ENCODE measurements around the gene ATP11A. TPM values are rescaled to one million over a fixed set of nuclear protein-coding genes. Genes with fewer than 3 reads are reported as not detected.

Gene ATP11A
- total RNA-seq, 1 donor from 2014 or later: 11.5 TPM

DNA sequence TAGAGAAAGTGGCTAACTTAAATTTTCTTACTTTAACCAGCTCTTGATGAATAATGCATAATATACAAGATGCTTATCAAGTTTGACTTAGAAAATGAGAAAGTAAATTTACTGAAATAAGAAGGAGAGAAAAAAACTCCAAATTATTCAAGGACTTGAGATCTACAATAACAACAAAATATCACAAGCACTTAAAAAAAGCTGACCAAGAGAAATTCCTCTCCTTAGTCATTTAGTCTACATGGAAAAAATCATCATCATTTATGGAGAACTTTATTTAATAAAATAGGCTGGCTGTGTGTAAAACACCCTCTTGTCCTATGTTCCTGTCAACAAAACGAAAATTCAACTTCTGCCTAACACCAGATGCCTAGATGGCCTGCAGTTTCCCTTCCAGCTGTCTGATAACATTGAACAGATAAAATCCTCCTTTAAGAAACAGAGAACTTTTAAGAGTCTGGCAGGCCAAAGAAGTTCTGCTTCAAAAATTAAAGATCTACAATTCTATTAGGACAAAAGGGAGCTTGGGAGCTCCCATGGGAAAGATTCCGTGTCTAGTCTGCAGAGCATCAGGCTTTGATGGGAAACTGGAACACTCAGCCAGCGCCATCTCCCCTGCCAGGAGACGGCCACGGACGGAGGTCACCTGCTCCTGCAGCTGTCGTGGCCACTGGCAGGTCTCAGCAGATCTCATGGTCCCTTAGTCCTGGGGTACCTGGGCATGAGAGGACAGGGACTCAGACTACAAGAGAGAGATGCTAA lies 37.9 kb upstream of the ATP11A start:
- Histone ChIP-seq H3K4me1 (ENCODE audit: control insufficient read depth in 3 of 3, insufficient read depth in 3 of 3, low read length in 3 of 3) (peaks cover 0 to 3% (median 0%) of the 10 kb centered on the region in 3 donors), H3K27me3 (ENCODE audit: control insufficient read depth in 3 of 3, insufficient read depth in 3 of 3, low read length in 3 of 3) (peaks cover 0 to 2% (median 0%) of the 10 kb centered on the region in 3 donors), H3K27ac (ENCODE audit: low read depth, low read length) (no peak overlapping the region), H3K9ac (ENCODE audit: low read depth in 1 of 3, low read length in 3 of 3) (no peak overlapping the region), H3K4me3 (ENCODE audit: low read length in 3 of 3) (no peak overlapping the region), H3K9me3 (ENCODE audit: control insufficient read depth in 3 of 3, low read length in 3 of 3) (no peaks in the 10 kb centered on the region), H3K36me3 (ENCODE audit: control insufficient read depth in 3 of 3, insufficient read depth in 3 of 3, low read length in 3 of 3) (no peaks in the 10 kb centered on the region)

DNA sequence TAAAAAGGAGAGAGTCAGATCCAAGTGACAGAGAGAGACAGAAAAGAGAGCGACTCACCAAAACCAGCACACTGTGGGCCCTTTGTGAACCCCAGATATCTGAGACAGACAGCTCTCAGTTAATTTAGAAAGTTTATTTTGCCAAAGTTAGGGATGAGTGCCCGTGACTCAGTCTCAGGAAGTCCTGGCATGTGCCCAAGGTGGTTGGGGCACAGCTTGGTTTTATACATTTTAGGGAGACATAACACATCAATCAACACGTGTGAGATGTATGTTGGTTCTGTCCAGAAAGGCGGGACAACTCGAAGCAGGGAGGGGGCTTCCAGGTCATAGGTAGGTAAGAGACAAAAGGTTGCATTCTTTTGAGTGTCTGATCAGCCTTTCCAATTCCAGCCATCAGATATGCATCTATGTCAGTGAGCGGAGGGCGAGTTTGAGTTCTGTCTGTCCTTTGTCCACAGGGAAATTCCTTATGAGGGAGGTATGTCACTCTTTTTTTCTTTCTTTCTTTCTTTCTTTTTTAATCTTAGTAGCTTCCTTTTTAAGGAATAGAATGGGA lies 37.2 kb upstream of the ATP11A start:
- H3K27ac ChIP-seq (ENCODE audit: low read depth, low read length): no peak overlapping the region

DNA sequence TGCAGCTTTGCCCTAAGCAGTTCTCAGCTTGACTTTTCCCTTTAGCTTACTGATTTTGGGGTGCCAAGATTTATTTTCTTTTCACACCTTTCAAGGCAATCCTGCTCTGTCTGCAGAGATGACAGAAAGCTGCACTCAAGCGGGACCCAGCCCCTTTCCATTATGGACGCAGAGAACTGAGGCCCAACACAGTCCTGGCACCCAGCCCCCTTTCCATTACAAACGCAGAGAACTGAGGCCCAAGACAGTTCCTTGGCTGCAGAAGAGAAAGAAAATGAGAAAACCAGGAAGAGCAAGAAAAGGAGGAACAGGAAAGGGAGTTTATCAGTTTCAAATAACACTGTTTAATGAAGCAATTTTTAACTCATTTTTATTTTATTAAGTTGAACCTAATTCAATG lies 36.8 kb upstream of the ATP11A start:
- no peaks in the 10 kb centered on the region for H3K36me3 ChIP-seq (ENCODE audit: control insufficient read depth in 3 of 3, insufficient read depth in 3 of 3, low read length in 3 of 3)
- no peak overlapping the region for H3K27ac ChIP-seq (ENCODE audit: low read depth, low read length)
- no peak overlapping the region for H3K4me3 ChIP-seq (ENCODE audit: low read length in 3 of 3)
- H3K9ac ChIP-seq (ENCODE audit: low read depth in 1 of 3, low read length in 3 of 3): no peak overlapping the region
- peaks cover 0 to 3% (median 0%) of the 10 kb centered on the region in 3 donors for H3K4me1 ChIP-seq (ENCODE audit: control insufficient read depth in 3 of 3, insufficient read depth in 3 of 3, low read length in 3 of 3)
- H3K27me3 ChIP-seq (ENCODE audit: control insufficient read depth in 3 of 3, insufficient read depth in 3 of 3, low read length in 3 of 3): peaks cover 0 to 2% (median 0%) of the 10 kb centered on the region in 3 donors
- H3K9me3 ChIP-seq (ENCODE audit: control insufficient read depth in 3 of 3, low read length in 3 of 3): no peaks in the 10 kb centered on the region

More for the DNA sequence above, 37.2 kb upstream of the ATP11A start:
- Histone ChIP-seq H3K9ac (ENCODE audit: low read depth in 1 of 3, low read length in 3 of 3) (no peak overlapping the region), H3K4me1 (ENCODE audit: control insufficient read depth in 3 of 3, insufficient read depth in 3 of 3, low read length in 3 of 3) (peaks cover 0 to 3% (median 0%) of the 10 kb centered on the region in 3 donors), H3K27me3 (ENCODE audit: control insufficient read depth in 3 of 3, insufficient read depth in 3 of 3, low read length in 3 of 3) (peaks cover 0 to 2% (median 0%) of the 10 kb centered on the region in 3 donors), H3K4me3 (ENCODE audit: low read length in 3 of 3) (no peak overlapping the region), H3K36me3 (ENCODE audit: control insufficient read depth in 3 of 3, insufficient read depth in 3 of 3, low read length in 3 of 3) (no peaks in the 10 kb centered on the region), H3K9me3 (ENCODE audit: control insufficient read depth in 3 of 3, low read length in 3 of 3) (no peaks in the 10 kb centered on the region)

DNA sequence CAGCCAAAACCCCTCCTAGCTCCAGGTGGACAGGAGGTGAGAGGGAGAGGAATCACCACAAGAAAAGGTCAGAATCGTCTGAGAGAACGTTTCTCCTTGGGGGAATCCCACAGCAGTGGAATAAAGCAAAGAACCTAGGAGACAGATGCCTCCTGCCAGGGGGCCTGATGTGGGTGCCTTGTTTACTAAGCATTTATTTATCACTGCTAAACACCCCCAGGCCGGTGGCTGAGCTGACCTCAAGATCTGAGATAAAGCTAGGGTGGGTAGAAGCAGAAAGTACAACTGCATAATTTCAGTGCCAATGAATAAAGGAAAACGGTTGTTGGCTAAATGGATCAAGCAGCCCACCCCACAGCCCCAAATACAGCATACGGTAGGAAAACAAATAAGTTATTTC lies 33.9 kb upstream of the ATP11A start:
- no peak overlapping the region for H3K4me3 ChIP-seq (ENCODE audit: low read length in 3 of 3)
- no peak overlapping the region for H3K9ac ChIP-seq (ENCODE audit: low read depth in 1 of 3, low read length in 3 of 3)
- H3K27ac ChIP-seq (ENCODE audit: low read depth, low read length): no peak overlapping the region
- H3K27me3 ChIP-seq (ENCODE audit: control insufficient read depth in 3 of 3, insufficient read depth in 3 of 3, low read length in 3 of 3): peaks cover 0 to 1% (median 0%) of the 10 kb centered on the region in 3 donors
- H3K36me3 ChIP-seq (ENCODE audit: control insufficient read depth in 3 of 3, insufficient read depth in 3 of 3, low read length in 3 of 3): no peaks in the 10 kb centered on the region
- no peaks in the 10 kb centered on the region for H3K9me3 ChIP-seq (ENCODE audit: control insufficient read depth in 3 of 3, low read length in 3 of 3)
- peaks cover 0 to 3% (median 0%) of the 10 kb centered on the region in 3 donors for H3K4me1 ChIP-seq (ENCODE audit: control insufficient read depth in 3 of 3, insufficient read depth in 3 of 3, low read length in 3 of 3)

DNA sequence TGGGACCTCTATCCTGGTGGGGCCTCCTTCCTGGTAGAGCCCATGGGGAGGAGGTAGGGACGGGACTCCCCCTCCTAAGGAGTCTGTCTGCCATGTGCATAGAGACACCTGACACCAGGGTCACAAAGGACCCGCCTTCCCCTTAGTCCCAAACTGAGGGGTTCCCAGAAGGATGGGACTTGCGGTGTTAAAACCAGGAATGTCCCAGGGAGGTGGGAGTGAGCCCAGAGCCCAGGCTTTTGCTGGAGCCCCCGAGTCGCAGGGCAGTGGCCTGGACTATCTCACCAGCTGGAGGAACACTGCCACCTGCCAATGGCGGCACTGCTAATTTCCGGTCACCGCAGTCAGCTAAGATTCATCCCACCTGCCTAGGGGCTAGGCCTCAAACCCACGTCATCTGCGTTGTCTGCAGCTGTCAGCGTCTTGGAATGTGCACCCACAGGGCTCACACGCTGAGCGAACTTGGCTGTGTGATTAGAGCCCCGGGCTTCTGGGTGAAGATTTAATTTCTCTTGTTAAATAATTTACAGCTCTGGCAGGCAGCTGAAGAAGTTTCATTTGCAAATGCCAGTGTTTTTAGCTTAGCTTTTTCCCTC lies 31.9 kb upstream of the ATP11A start:
- no peaks in the 10 kb centered on the region for H3K27me3 ChIP-seq (ENCODE audit: control insufficient read depth in 3 of 3, insufficient read depth in 3 of 3, low read length in 3 of 3)
- no peaks in the 10 kb centered on the region for H3K4me1 ChIP-seq (ENCODE audit: control insufficient read depth in 3 of 3, insufficient read depth in 3 of 3, low read length in 3 of 3)
- H3K9ac ChIP-seq (ENCODE audit: low read depth in 1 of 3, low read length in 3 of 3): no peak overlapping the region
- H3K4me3 ChIP-seq (ENCODE audit: low read length in 3 of 3): no peak overlapping the region
- no peaks in the 10 kb centered on the region for H3K9me3 ChIP-seq (ENCODE audit: control insufficient read depth in 3 of 3, low read length in 3 of 3)
- no peaks in the 10 kb centered on the region for H3K36me3 ChIP-seq (ENCODE audit: control insufficient read depth in 3 of 3, insufficient read depth in 3 of 3, low read length in 3 of 3)
- H3K27ac ChIP-seq (ENCODE audit: low read depth, low read length): no peak overlapping the region

DNA sequence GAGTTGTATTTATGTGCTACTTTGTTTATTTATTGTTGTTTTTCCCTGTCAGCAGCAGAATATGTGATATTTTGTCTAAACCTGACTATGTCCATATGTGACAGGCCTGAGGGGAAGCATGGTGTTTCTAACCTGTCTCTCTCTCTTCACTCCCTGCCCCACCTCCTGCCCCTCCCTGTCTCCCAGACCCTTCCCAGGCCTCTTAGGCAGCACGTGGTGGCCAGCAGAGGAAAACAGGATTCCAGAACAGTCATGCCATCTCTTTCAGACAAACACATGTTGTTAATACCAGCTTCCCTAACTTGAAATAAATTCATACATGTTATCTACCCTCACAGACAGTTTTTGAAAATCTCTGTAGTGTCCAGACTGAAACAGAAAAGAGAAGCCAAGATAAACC lies 31.0 kb upstream of the ATP11A start:
- Histone ChIP-seq H3K9me3 (ENCODE audit: control insufficient read depth in 3 of 3, low read length in 3 of 3) (no peaks in the 10 kb centered on the region), H3K27me3 (ENCODE audit: control insufficient read depth in 3 of 3, insufficient read depth in 3 of 3, low read length in 3 of 3) (no peaks in the 10 kb centered on the region), H3K36me3 (ENCODE audit: control insufficient read depth in 3 of 3, insufficient read depth in 3 of 3, low read length in 3 of 3) (no peaks in the 10 kb centered on the region), H3K4me3 (ENCODE audit: low read length in 3 of 3) (no peak overlapping the region), H3K4me1 (ENCODE audit: control insufficient read depth in 3 of 3, insufficient read depth in 3 of 3, low read length in 3 of 3) (no peaks in the 10 kb centered on the region), H3K9ac (ENCODE audit: low read depth in 1 of 3, low read length in 3 of 3) (no peak overlapping the region), H3K27ac (ENCODE audit: low read depth, low read length) (no peak overlapping the region)

DNA sequence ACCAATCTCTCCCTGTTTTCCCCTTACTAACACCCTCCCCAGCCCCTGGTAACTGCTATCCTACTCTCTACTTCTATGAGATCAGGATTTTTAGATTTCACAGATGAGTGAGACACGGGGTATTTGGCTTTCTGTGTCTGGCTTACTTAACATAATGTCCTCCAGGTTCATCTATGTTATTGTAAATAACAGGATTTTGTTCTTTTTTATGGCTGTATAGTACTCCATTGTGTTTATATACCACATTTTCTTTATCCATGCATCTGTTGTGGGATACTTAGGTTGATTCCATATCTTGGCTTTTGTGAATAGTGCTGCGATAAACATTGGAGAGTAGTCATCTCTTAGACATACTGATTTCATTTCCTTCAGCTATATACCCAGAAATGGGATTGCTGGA lies 28.5 kb upstream of the ATP11A start:
- Histone ChIP-seq H3K9ac (ENCODE audit: low read depth in 1 of 3, low read length in 3 of 3) (no peak overlapping the region), H3K4me3 (ENCODE audit: low read length in 3 of 3) (no peak overlapping the region), H3K27me3 (ENCODE audit: control insufficient read depth in 3 of 3, insufficient read depth in 3 of 3, low read length in 3 of 3) (peaks cover 0 to 11% (median 6%) of the 10 kb centered on the region in 3 donors), H3K36me3 (ENCODE audit: control insufficient read depth in 3 of 3, insufficient read depth in 3 of 3, low read length in 3 of 3) (no peaks in the 10 kb centered on the region), H3K4me1 (ENCODE audit: control insufficient read depth in 3 of 3, insufficient read depth in 3 of 3, low read length in 3 of 3) (no peaks in the 10 kb centered on the region), H3K27ac (ENCODE audit: low read depth, low read length) (no peak overlapping the region), H3K9me3 (ENCODE audit: control insufficient read depth in 3 of 3, low read length in 3 of 3) (no peaks in the 10 kb centered on the region)

DNA sequence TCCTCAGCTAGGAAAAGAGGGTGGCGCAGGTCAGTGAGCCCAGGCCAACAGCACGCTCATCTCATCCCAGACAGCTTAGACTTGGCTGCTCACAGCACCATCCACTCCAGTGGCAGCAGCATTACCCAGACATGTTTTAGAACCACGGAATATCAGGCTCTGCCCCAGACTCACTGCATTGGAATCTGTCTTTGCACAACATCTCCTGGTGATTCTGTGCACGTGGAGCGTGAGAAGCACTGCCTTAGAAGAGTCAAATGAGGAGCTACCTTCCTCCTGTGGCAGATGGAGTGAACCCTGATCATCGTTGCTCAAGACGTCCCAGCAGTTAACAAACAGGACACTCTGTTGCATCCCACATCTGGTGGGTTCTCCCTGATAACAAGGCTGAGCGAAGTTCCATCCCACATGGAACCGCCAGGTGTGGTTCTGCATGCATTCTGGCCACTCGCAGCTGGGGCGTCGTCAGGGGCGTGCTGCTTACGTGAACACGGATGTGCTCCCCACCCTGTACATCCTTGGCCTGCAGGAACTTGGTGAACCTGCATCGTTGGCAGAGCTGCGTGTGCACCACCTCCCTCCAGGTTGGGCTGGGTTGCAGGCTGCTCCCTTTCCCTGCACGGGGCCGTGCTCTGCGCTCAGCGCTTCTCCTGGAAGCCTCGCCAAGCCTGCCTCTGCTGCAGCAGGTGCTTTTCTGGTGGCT lies 25.2 kb upstream of the ATP11A start:
- no peak overlapping the region for H3K4me3 ChIP-seq (ENCODE audit: low read length in 3 of 3)
- no peaks in the 10 kb centered on the region for H3K36me3 ChIP-seq (ENCODE audit: control insufficient read depth in 3 of 3, insufficient read depth in 3 of 3, low read length in 3 of 3)
- no peak overlapping the region for H3K9ac ChIP-seq (ENCODE audit: low read depth in 1 of 3, low read length in 3 of 3)
- no peak overlapping the region for H3K27ac ChIP-seq (ENCODE audit: low read depth, low read length)
- no peaks in the 10 kb centered on the region for H3K4me1 ChIP-seq (ENCODE audit: control insufficient read depth in 3 of 3, insufficient read depth in 3 of 3, low read length in 3 of 3)
- H3K9me3 ChIP-seq (ENCODE audit: control insufficient read depth in 3 of 3, low read length in 3 of 3): no peaks in the 10 kb centered on the region
- peaks cover 3 to 19% (median 9%) of the 10 kb centered on the region in 3 donors for H3K27me3 ChIP-seq (ENCODE audit: control insufficient read depth in 3 of 3, insufficient read depth in 3 of 3, low read length in 3 of 3)

DNA sequence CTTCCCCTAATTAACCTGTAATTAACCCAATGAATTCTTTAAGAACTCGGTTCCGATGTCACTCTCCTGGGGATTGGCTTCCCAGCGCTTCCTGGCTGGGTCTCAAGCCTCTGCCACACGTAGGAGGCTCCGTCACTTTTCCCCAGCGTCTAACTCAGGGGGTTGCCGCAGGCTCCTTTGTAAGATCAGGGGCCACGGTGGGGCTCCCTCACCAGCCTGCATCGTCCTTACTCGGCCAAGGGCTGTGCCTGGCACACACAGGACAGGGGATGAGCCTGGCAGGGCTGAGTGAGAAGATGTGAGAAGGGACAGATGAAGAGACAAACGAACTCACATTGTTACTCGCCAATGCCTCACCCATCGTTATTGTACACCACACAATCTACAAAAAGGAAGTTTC lies 20.9 kb upstream of the ATP11A start:
- Histone ChIP-seq H3K27me3 (ENCODE audit: control insufficient read depth in 3 of 3, insufficient read depth in 3 of 3, low read length in 3 of 3) (peaks cover 3 to 30% (median 20%) of the 10 kb centered on the region in 3 donors), H3K36me3 (ENCODE audit: control insufficient read depth in 3 of 3, insufficient read depth in 3 of 3, low read length in 3 of 3) (no peaks in the 10 kb centered on the region), H3K9me3 (ENCODE audit: control insufficient read depth in 3 of 3, low read length in 3 of 3) (no peaks in the 10 kb centered on the region), H3K4me3 (ENCODE audit: low read length in 3 of 3) (no peak overlapping the region), H3K9ac (ENCODE audit: low read depth in 1 of 3, low read length in 3 of 3) (no peak overlapping the region), H3K4me1 (ENCODE audit: control insufficient read depth in 3 of 3, insufficient read depth in 3 of 3, low read length in 3 of 3) (no peaks in the 10 kb centered on the region), H3K27ac (ENCODE audit: low read depth, low read length) (no peak overlapping the region)

Data from skeletal muscle tissue (tissue), 4 donors.